ENCODE data around the gene KRTAP24-1. TPM values are rescaled to one million over a fixed set of nuclear protein-coding genes. Genes with fewer than 3 reads are reported as not detected.
A peak's percentile ranks its signal among the peaks of the same experiment; 100 is the strongest.

KRTAP24-1 gene
- total RNA-seq, 1 experiment from 2014 or later, result not detected

DNA sequence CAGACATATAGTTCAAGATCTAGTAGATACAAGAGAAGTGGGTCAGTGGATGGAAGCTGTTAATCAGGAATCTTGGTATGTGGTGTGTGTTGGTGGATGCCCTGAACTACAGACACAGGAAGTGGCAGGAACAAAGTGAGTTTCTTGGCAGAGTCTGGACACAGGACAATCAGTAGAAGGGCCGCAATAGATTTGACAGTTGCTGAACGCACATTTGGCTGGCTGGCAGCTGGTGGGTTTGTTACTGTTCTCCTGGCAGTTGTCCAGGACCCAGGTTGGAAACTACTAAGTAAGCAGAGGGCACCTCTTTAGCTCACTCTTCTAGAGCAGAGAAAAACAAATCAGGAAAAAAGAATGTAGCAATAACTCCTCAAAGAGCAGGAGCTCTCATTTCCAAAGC is 24.1 kb upstream of the KRTAP24-1 start:
- Histone ChIP-seq H3K4me2 (ENCODE audit: insufficient read depth, insufficient read length, low read length) (no peak overlapping the region), H3K18ac (ENCODE audit: insufficient read length, low read depth, low read length) (no peak overlapping the region), H2BK120ac (ENCODE audit: low read depth, low read length, poor library complexity, severe bottlenecking) (no peak overlapping the region), H3K56ac (ENCODE audit: insufficient read length, low read depth, low read length) (no peak overlapping the region), H3K9ac (ENCODE audit: extremely low read depth, insufficient read length, low read length) (no peak overlapping the region), H3K27me3 (ENCODE audit: insufficient read depth, low read length) (no peaks in the 10 kb centered on the region), H3K4me1 (ENCODE audit: insufficient read depth, low read length) (no peaks in the 10 kb centered on the region), H3K14ac (ENCODE audit: insufficient read depth, low read length) (no peak overlapping the region), H3K23ac (ENCODE audit: insufficient read length, low read depth, low read length) (no peak overlapping the region), H3K9me3 (ENCODE audit: control insufficient read depth, low read depth, low read length) (no peaks in the 10 kb centered on the region), H2AK5ac (ENCODE audit: insufficient read length, low read length) (no peak overlapping the region), H2BK5ac (ENCODE audit: insufficient read length, low read length) (no peak overlapping the region), H3K27ac (ENCODE audit: insufficient read length, low read depth, low read length) (no peak overlapping the region), H2BK15ac (ENCODE audit: low read depth, low read length) (no peak overlapping the region), H3K23me2 (ENCODE audit: insufficient read length, low read depth, low read length, poor library complexity, severe bottlenecking) (no peaks in the 10 kb centered on the region), H4K5ac (ENCODE audit: insufficient read length, low read depth, low read length) (no peak overlapping the region), H2BK20ac (ENCODE audit: low read depth, low read length, poor library complexity, severe bottlenecking) (no peak overlapping the region), H4K8ac (replicated peaks; ENCODE audit: insufficient read length, low read depth, low read length) (no peak overlapping the region), H3K4ac (ENCODE audit: low read depth, low read length) (no peak overlapping the region), H3K79me1 (ENCODE audit: insufficient read depth, low read depth, low read length, poor library complexity, severe bottlenecking) (no peaks in the 10 kb centered on the region), H4K91ac (ENCODE audit: insufficient read length, low read depth, low read length) (no peak overlapping the region), H2BK12ac (ENCODE audit: insufficient read length, low read depth, low read length) (no peak overlapping the region), H3K79me2 (ENCODE audit: insufficient read depth, low read length) (no peaks in the 10 kb centered on the region), H2AFZ (ENCODE audit: low read length) (no peak overlapping the region), H4K20me1 (ENCODE audit: control insufficient read depth, insufficient read depth, insufficient read length) (no peaks in the 10 kb centered on the region), H3T11ph (ENCODE audit: low read length) (no peak overlapping the region)
- Mint-ChIP-seq H3K27ac (peak overlapping the region in 1 of 3 experiments; percentile 45; a peak in 2 of 7 replicates), H3K9me3 (no peaks in the 10 kb centered on the region), H3K4me3 (no peak overlapping the region), H3K4me1 (no peaks in the 10 kb centered on the region), H3K36me3 (ENCODE audit: insufficient read depth in 1 of 3, low read depth in 3 of 3) (no peaks in the 10 kb centered on the region), H3K27me3 (ENCODE audit: low read depth) (no peaks in the 10 kb centered on the region)
- no CpG with 5 or more reads among the region's 2 CpGs for WGBS (ENCODE audit: extremely low coverage, insufficient read length, low lambda C conversion rate)
- TF ChIP-seq, protein P1, sequence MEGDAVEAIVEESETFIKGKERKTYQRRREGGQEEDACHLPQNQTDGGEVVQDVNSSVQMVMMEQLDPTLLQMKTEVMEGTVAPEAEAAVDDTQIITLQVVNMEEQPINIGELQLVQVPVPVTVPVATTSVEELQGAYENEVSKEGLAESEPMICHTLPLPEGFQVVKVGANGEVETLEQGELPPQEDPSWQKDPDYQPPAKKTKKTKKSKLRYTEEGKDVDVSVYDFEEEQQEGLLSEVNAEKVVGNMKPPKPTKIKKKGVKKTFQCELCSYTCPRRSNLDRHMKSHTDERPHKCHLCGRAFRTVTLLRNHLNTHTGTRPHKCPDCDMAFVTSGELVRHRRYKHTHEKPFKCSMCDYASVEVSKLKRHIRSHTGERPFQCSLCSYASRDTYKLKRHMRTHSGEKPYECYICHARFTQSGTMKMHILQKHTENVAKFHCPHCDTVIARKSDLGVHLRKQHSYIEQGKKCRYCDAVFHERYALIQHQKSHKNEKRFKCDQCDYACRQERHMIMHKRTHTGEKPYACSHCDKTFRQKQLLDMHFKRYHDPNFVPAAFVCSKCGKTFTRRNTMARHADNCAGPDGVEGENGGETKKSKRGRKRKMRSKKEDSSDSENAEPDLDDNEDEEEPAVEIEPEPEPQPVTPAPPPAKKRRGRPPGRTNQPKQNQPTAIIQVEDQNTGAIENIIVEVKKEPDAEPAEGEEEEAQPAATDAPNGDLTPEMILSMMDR (conservative IDR thresholded peaks at IDR 0.05), result no peak
- DNase-seq, result no peak
